Uterus (tissue), 4 donors: ENCODE results near the gene KDM2B. TPM values are rescaled to one million over a fixed set of nuclear protein-coding genes. Genes with fewer than 3 reads are reported as not detected.

Experiments
- DNase-seq, 2 donors: peaks; one replicate each; pipeline ENCODE4 v3.0.0-alpha.2; 2019 to 2020
- H3K27ac ChIP-seq, 2 donors: fragments of 200-600 bp; sonication (generic); 1 replicate in 1 of 2; 2 replicates in 1 of 2; pipeline ENCODE4 v1.5.1; 2016 to 2018
- H3K27me3 ChIP-seq, 2 donors: fragments of 200-600 bp; sonication (generic); one replicate each; pipeline ENCODE4 v1.5.1; 2018 to 2019; ENCODE audit warnings: control low read depth in 1 of 2
- H3K36me3 ChIP-seq, 2 donors: fragments of 200-600 bp; sonication (generic); one replicate each; pipeline ENCODE4 v1.5.1; 2019; ENCODE audit warnings: control low read depth in 1 of 2
- H3K4me1 ChIP-seq, 2 donors: fragments of 200-600 bp; sonication (generic); one replicate each; pipeline ENCODE4 v1.5.1; 2018 to 2019; ENCODE audit warnings: control low read depth in 1 of 2
- H3K4me3 ChIP-seq, 2 donors: fragments of 200-600 bp; sonication (generic); 1 replicate in 1 of 2; 2 replicates in 1 of 2; pipeline ENCODE4 v1.5.1; 2018 to 2019; ENCODE audit warnings: mild to moderate bottlenecking in 1 of 2
- H3K9me3 ChIP-seq, 2 donors: fragments of 200-600 bp; sonication (generic); one replicate each; pipeline ENCODE4 v1.5.1; 2019; ENCODE audit warnings: control low read depth in 1 of 2
- CTCF ChIP-seq, 4 experiments: fragments of 200-600 bp in 2 of 4; fragments of 450-650 bp in 2 of 4; sonication (generic) in 2 of 4; IDR thresholded peaks; one replicate each; pipeline ENCODE4 v1.5.1; 2016 to 2019; ENCODE audit warnings: antibody characterized with exemption in 4 of 4, mild to moderate bottlenecking in 2 of 4, moderate library complexity in 1 of 4
- POLR2A ChIP-seq, 2 donors: fragments of 450-650 bp; IDR thresholded peaks; one replicate each; pipeline ENCODE4 v1.6.1; 2016; ENCODE audit warnings: antibody characterized with exemption in 2 of 2, mild to moderate bottlenecking in 1 of 2, moderate library complexity in 1 of 2
- intact Hi-C: fragments of 100-400 bp; cut with DNase I; formaldehyde crosslinking; loops from one replicate; pipeline ENCODE4 v1.15.1; 2023; ENCODE audit warnings: low total_unique reads
- total RNA-seq, 4 donors: library from RNA; depleted of rRNA in 3 of 4; stranded (reverse); fragments of >200 nt in 3 of 4; gene quantifications; one replicate each; pipeline versions ENCODE4 v1.1.0 to v1.2.4, GENCODE V29; 2014 to 2023
- donor health status: DM: yes; HTN: yes; CAD: no.

KDM2B gene
- total RNA-seq, 4 donors from 2014 or later: 6.1 to 78.0 (median 19.8) TPM

DNA sequence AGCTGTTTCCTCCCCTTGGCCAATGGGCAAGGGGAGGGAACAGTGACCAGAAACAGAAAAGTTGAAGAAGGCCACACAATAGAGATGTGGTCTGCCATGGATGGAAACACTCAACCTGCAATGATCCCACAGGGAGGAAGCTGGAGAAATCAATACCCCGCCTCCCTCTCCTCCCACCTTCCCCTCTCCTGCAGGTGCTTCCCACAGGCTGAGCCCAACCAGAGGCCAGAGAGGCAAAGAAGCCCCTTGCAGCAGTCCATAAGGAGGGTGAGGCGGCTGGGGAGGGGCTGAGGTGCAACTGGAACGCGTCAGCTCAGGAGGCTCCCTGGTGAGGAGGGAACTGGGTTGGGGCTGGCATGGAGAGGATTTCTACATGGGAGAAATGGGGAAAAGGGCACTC, 96.9 kb downstream of the KDM2B start:
- DNase-seq: no peak
- Histone ChIP-seq H3K4me1 (no peaks in the 10 kb centered on the region), H3K9me3 (no peaks in the 10 kb centered on the region), H3K4me3 (no peak overlapping the region), H3K36me3 (no peaks in the 10 kb centered on the region), H3K27me3 (no peaks in the 10 kb centered on the region), H3K27ac (no peak overlapping the region)
- intact Hi-C loops: no loop called here
- TF ChIP-seq POLR2A (IDR thresholded peaks at IDR 0.05): no peak
- TF ChIP-seq CTCF (IDR thresholded peaks at IDR 0.05): no peak

DNA sequence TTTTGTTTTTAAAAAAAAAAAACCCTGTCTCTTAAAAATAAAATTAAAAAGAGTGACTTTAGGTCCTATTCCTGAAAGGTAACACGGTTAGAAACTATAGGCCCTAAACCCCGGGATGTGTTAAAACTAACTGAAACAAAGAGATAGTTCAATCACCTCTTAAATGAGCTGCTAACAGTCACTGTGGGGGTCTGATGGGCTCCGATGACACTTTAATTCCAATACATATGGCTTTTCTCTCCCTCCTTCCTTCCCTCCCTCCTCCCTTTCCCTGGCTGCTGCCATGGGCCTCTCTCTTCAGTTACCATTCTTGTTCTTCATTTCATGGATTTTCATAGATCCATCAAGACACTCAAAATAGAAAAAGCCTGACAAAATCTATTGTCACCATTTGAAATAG, 104.3 kb downstream of the KDM2B start:
- DNase-seq: no peak
- no peaks in the 10 kb centered on the region for H3K36me3 ChIP-seq
- H3K27ac ChIP-seq: no peak overlapping the region
- TF ChIP-seq CTCF (IDR thresholded peaks at IDR 0.05) (no peak), POLR2A (IDR thresholded peaks at IDR 0.05) (no peak)
- H3K27me3 ChIP-seq: no peaks in the 10 kb centered on the region
- H3K9me3 ChIP-seq: no peaks in the 10 kb centered on the region
- no peak overlapping the region for H3K4me3 ChIP-seq
- H3K4me1 ChIP-seq: no peaks in the 10 kb centered on the region
- intact Hi-C loops: no loop called here

GRCh38 chr12:121475279-121475678, 105.5 kb downstream of the KDM2B start:
- no peak for TF ChIP-seq CTCF (IDR thresholded peaks at IDR 0.05)
- no peak for TF ChIP-seq POLR2A (IDR thresholded peaks at IDR 0.05)
- H3K4me1 ChIP-seq: no peaks in the 10 kb centered on the region
- no peaks in the 10 kb centered on the region for H3K9me3 ChIP-seq
- no peaks in the 10 kb centered on the region for H3K27me3 ChIP-seq
- intact Hi-C loops: no loop called here
- H3K4me3 ChIP-seq: no peak overlapping the region
- H3K36me3 ChIP-seq: no peaks in the 10 kb centered on the region
- H3K27ac ChIP-seq: no peak overlapping the region
- no peak for DNase-seq

DNA sequence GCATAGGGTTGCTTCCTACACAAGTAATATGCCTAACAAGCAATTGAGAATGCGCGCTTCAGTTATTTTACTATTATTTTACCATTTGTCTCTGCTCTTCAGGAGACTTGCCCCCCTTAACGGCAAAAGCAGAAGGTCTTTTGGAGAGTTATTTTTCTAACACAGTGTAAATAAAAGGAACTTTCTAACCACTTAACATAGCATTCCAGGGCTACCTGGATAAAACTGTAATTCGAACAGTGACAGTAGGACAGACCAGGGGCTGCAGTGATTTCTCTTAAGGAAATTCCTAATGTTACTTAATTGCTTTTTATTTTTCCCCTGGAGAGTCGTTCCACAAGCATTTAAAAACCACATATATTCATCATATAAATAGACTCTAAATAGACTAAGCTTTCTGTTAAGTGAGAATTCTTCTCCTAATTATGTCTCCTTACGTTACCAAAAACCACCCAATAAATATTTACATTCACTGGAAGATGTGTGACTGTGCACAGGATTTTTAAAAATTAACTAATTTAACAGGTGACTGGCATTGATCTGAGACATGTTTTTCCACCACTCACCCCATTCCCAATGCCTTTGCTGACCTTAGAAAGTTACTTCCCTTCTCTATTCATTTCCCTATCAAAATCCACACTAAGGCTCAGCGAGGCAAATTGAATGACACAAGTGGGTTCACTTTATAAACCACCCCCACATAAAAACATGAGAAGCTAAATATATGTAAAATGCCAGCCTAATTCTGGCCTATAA, 108.5 kb downstream of the KDM2B start:
- no peak overlapping the region for H3K27ac ChIP-seq
- no peaks in the 10 kb centered on the region for H3K27me3 ChIP-seq
- no peaks in the 10 kb centered on the region for H3K4me1 ChIP-seq
- no peaks in the 10 kb centered on the region for H3K9me3 ChIP-seq
- no peak for TF ChIP-seq CTCF (IDR thresholded peaks at IDR 0.05)
- no peak for TF ChIP-seq POLR2A (IDR thresholded peaks at IDR 0.05)
- intact Hi-C loops: no loop called here
- no peaks in the 10 kb centered on the region for H3K36me3 ChIP-seq
- H3K4me3 ChIP-seq: no peak overlapping the region
- no peak for DNase-seq

DNA sequence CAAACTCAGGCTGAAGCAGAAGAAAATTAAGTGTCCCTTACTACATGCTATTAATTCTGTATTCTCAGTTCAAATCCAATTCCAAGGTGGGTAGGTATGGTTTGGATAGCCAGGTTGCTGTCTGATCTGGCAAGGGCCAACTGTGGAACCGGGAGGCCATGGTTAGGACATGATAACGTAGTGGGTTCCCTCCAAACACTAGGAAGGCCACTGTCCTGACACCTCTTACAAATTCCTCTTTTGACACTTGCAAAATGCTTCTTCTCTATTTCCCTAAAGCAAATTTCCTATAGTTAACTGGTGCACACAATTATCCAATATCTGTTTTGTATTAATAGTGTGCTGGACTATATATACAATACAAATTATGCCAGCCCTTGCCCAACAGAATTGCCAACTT, 110.1 kb downstream of the KDM2B start:
- Histone ChIP-seq H3K4me1 (no peaks in the 10 kb centered on the region), H3K9me3 (no peaks in the 10 kb centered on the region), H3K27me3 (no peaks in the 10 kb centered on the region), H3K27ac (no peak overlapping the region), H3K4me3 (no peak overlapping the region), H3K36me3 (no peaks in the 10 kb centered on the region)
- intact Hi-C loops: no loop called here
- TF ChIP-seq POLR2A (IDR thresholded peaks at IDR 0.05) (no peak), CTCF (IDR thresholded peaks at IDR 0.05) (no peak)
- DNase-seq: no peak
